ENCODE data around the gene RNASE7.

GRCh38 chr14:21032326-21033132 is 9.6 kb upstream of the RNASE7 start:
- TF ChIP-seq, protein P1, sequence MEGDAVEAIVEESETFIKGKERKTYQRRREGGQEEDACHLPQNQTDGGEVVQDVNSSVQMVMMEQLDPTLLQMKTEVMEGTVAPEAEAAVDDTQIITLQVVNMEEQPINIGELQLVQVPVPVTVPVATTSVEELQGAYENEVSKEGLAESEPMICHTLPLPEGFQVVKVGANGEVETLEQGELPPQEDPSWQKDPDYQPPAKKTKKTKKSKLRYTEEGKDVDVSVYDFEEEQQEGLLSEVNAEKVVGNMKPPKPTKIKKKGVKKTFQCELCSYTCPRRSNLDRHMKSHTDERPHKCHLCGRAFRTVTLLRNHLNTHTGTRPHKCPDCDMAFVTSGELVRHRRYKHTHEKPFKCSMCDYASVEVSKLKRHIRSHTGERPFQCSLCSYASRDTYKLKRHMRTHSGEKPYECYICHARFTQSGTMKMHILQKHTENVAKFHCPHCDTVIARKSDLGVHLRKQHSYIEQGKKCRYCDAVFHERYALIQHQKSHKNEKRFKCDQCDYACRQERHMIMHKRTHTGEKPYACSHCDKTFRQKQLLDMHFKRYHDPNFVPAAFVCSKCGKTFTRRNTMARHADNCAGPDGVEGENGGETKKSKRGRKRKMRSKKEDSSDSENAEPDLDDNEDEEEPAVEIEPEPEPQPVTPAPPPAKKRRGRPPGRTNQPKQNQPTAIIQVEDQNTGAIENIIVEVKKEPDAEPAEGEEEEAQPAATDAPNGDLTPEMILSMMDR (IDR thresholded peaks at IDR 0.05; ENCODE audit: insufficient read depth, low read depth, low read length) = no peak
- no peak for TF ChIP-seq EZH2 (IDR thresholded peaks at IDR 0.05; ENCODE audit: insufficient read depth, low read length)

Data from astrocyte (in vitro differentiated cells and primary cell).